ENCODE measurements around the gene GAD1.

GAD1 gene

DNA sequence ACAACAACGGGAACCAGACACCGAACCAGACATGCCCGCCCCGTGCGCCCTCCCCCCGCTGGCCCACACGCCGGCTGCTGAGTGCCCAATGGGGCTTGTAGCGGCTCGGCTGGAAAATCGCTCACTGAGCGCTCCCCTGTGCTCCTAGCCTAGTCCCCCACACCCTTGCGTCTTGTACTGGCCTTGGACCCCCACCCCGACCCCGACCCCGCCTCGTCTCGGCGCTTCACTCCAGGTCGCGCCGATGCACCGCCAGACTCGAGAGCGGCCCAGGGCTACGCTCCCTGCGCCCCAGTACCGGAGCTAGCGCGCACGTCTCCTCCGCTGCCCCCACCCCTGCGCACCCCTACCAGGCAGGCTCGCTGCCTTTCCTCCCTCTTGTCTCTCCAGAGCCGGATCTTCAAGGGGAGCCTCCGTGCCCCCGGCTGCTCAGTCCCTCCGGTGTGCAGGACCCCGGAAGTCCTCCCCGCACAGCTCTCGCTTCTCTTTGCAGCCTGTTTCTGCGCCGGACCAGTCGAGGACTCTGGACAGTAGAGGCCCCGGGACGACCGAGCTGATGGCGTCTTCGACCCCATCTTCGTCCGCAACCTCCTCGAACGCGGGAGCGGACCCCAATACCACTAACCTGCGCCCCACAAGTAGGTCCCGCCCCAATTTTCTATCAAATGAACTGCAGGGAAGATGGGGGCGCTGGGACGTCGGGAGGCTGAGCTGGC, 1.5 kb downstream of the GAD1 start:
- DNase-seq (ENCODE audit: low read depth): no peak

DNA sequence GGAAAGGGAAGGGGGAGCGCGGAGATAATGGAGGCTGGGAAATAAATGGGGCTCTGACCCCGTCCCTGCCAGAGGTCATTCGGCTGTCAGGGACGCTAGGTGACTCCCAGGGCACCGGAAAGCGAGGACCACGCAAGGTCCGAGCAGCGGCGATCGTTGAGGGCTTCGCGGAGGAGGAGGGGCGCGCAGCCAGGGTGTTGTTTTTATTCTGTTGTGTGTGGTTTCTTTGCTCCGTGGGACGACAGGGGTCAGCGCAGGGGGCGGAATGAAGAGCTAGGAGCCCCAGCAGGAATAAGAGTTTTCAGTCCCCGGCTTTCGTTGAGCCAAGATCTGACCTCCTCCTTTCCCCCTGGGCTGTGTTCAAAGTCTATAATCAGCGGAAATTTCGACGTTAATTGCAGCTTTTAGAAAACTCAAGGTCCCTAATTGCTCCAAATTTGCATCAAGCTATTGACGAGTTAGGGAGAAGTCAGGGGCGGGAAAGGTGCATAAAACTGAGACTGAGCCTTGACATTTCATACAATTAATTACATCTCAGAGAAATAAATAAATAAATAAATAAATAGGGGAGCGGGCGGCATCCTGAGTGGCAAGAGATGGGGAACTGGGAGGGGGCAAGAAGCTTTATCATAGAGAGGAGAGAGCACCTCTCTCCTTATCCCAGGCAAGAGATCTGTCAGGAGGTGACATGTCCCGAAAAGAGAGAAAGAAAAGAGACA, 2.2 kb downstream of the GAD1 start:
- DNase-seq (ENCODE audit: low read depth): no peak

DNA sequence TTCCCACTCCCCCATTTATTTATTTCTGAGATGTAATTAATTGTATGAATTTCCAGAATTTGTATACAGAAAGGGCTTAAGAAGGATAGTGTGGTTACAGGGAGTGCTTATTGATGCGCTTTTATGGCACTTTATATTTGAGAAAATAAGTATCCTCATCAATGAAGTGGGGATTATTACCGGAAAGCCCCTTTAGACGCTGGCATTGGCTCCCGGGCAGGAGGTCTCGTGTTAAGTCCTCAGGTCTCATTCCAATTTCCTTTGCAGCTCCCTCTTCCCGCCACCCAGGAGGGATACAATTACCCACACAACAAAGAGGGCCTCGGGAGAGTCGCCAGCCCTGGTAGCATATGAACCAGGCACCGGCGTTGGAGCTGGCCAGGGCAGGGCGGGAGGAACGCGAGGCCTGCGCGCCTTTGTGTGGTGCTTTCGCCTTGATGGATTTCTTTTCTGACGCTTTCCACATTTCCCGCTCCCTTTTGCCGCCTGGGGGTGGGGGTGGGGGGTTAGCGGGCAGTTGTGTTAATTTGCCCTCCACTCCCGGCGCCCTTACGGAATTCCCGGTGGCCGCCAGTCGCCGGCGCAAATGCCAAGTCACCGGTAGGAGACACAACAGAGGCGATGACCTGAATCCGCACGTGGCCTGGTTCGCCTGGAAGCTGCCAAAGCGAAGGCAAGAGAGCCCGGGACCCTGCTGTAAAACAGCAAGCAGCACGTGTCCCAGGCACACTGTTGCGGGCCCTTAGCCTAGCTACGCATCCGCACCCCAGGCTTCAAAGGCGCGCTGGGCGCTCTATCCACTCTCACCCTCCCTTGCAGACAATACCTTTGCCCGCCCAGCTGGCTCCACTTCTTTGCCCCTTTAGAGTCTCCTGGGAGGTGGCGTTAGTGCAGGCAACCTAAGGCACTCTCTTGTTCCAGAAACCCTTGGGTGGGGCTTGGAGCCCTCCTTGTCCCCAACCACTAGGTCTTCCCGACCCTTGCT, 3.3 kb downstream of the GAD1 start:
- DNase-seq (ENCODE audit: low read depth): no peak

DNA sequence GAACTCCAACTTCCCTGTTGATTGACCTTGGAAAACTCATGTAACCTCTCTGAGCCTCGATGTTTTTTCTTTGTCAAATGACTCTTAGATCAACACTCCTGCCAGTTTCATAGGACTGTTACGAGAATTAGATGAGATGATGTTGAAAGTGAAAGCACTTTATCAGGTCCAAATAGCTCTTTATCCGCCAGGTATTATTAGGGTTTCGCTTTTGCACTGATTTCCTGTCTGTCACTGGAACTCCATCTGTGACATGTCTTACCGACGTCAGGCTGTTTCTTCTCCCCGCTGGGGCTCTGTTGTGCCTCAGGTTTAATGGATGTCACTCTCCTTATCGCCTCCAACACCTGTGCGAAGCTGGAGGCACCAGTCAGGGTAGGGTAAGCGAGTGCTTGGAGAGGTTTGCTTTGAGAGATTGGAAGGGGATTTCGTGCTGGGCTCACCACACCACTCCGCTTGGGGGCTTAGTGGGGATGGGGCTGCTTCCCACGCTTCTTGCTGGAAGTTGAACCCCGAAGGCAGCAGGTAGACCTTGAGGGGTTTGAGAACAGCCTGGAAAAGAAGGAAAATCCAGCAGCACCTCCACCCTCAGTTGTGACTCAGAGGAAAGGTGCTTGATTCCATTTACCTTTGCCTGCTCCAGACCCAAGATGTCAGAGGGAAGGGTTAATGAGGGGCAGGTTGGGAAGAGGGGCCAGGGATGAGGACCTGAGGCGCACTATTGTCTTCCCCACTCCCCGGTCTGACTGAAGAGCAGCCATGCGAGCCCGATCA, 4.3 kb downstream of the GAD1 start:
- DNase-seq (ENCODE audit: low read depth): no peak

DNA sequence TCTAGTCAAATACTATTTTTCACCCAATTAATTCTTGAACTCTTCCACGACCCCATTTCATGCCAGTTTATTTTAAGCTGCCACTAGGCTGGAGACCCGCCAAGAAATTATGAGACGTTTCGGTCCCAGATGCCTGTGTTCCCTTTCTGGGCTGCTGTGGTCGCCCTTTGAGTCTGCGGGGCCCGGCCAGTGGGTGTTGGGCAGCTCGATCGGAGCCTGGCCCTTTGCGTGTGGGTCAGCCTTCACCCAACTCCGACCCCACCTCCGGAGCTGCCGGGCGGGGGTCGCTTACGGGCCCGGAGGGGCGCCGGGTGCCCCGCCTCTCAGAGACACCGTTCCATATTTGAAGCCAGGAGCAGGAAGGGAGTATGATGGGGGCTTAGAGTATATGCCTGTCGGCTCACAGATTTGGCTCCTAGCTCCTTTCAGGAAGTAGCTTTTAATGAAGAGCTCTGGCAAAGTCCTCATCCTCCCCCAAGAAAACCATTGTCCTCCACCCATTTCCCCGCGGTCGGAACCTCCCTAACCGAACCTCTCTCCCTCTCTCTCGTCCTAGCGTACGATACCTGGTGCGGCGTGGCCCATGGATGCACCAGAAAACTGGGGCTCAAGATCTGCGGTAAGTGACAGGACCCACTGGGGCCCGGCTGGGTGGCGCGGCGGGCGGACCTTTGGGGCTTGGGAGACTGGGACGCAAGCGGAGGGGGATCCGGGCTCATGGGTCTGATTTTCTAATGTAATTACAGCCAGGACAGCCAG, 5.0 kb downstream of the GAD1 start:
- DNase-seq (ENCODE audit: low read depth): no peak

DNA sequence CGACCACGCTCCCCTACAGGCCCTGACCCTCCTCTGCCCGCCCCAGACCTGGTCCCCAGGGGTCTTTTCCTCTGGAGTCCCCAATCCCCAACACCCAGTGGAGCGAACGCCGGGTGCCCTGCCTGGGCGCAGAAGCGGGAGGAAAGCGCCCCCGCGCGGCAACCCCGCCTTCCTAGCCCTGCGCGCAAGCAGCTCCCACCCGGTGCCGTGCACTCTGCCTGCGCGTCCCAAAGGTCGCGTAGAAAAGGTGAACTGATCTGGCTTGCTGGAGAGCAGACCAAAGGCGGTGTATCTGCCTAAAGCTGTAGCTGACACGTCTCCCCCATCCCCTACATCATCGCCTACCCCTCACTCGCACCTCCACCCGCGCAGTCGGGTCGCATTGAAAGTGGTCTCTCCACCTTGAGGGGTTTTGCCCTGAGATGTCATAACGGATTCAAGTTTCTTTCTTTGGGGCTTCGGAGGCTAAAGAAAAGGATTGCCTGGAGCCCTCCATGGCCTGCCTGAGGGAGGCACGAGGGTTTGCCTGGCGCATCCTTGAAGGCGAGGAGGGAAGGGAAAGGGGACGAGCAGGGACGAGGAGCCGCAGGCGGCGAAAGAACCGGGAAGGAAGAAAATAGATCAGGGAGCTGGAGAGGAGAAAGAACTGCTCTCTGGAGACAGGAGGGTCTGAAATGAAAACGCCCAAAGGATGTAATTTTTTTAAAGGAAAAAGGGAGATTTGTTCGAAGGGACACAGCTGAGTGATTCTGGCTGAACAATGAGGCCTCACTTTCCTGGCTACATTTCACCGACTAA, 5.8 kb downstream of the GAD1 start:
- no peak for DNase-seq (ENCODE audit: low read depth)

DNA sequence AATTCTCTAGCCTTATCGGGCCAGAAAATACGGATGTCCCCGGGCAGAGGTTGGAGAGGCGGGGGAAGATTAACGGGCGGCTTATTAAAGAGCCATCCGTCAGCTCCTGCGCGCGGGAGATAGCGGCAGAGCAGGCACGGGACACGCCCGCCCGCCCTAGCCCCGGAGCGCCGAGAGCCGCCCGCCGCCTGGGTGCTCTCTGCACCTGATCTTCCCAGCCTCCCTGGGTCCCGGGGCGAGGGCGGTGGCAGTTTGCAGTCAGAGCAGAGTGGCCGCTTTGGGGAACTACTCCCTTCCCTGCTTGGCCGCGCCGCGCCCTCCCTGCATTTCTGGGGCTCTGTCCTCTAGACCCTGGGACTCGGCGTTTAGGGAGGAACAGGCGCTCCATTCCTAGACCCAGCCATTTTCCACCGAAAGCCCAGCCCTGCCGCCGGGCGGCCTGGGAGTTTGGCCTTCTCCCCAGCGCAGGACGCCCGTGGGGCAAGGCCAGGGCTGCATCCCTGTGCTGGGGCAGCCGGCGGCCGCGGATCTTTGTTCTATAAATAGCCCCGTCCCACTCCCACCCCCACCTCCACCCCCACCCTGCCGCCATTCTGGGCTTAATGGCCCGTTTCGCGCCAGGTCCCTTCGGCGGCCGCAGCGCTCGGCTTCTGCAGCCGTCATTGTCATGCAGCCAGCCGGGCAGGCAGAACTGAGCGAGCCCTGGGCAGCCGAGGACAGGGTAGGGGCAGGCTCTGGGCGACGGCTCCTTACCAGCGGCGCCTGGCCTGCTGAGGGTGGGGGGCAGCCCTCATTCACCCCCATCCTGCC, 6.6 kb downstream of the GAD1 start:
- DNase-seq (ENCODE audit: low read depth): no peak

DNA sequence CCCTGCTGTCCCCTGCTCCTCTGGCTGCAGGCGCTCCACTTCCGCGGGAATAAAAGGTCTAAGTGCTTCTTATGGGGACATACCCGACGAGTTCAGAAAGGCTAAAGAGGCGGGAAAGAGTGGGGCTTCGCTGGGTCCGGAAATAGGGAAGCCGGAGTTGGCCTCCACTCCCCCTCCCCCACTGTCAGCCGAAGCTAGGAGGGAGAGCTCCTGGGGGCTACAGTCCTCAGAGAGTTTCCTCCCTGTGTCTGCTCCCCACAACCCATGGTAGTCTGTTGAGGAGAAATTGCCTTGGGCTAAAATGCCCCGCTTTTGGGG, 7.2 kb downstream of the GAD1 start:
- no peak for DNase-seq (ENCODE audit: low read depth)

DNA sequence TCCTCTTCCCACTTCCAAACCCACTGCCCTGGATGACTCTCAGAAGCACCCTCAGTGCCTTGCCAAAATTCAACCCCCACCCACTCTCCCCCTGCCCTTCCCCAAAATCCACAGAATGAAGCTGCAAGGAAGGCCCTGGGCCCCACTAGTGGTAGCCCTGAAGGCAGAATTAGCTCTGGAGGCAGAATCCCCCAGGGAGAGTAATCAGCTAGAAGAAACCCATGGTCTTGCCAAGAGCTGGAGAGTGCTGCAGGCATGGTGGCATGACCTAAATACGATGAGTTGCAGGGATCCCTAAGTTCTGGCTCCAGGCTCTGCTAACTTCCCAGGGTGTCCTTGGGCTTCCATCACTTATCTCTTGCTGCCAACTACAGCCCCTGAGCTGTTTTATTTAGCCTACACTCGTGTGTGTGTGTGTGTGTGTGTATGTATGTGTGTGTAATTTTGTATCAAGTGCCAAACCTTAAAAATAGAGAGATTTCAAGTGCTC, 7.9 kb downstream of the GAD1 start:
- no peak for DNase-seq (ENCODE audit: low read depth)

DNA sequence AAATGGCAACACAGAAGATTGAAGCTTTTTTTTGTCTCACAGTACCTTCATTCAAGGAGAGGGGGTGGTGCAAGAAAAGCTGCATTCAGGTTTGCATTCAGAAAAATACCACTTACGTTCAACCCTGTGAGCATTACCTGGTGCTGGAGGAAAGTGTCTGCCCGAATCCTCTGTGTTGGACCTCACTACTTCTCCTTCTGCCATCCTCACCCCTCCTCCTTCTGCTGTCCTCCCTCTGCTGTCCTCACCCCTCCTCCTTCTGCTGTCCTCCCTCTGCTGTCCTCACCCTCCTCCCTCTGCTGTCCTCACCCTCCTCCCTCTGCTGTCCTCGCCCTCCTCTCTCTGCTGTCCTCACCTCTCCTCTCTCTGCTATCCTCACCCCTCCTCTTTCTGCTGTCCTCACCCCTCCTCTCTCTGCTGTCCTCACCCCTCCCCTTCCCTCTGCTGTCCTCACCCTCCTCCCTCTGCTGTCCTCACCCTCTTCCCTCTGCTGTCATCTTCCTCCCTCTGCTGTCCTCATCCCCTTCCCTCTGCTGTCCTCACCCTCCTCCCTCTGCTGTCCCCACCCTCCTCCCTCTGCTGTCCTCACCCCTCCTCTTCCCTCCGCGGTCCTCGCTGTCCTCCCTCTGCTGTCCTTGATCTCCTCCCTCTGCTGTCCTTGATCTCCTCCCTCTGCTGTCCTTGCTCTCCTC, 11.3 kb downstream of the GAD1 start:
- no peak for DNase-seq (ENCODE audit: low read depth)

DNA sequence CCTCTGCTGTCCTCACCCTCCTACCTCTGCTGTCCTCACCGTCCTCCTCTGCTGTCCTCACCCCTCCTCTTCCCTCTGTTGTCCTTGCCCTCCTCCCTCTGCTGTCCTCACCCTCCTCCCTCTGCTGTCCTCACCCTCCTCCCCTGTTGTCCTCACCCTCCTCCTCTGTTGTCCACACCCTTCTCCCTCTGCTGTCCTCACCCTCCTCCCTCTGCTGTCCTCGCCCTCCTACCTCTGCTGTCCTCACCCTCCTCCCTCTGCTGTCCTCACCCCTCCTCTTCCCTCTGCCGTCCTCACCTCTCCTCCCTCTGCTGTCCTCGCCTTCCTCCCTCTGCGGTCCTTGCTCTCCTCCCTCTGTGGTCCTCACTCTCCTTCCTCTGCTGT, 11.8 kb downstream of the GAD1 start:
- DNase-seq (ENCODE audit: low read depth): no peak

DNA sequence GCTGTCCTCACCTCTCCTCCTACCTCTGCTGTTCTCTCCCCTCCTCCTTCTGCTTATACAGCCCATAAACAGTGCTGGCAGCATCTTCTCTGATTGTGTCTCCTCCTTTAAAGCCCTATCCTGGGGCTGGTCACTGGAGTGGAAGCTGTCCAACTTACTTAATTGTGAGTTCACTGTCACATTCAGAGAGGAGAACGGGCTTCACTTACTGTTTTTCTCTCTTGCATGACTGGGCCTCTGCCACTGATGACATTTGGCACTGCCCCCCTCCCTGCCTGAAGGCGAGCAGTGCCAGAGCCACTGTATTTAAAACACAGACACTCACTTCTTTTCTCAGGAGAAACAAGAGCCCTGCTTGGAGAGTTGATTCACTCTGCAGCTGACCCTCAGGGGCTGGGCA, 12.3 kb downstream of the GAD1 start:
- no peak for DNase-seq (ENCODE audit: low read depth)

DNA sequence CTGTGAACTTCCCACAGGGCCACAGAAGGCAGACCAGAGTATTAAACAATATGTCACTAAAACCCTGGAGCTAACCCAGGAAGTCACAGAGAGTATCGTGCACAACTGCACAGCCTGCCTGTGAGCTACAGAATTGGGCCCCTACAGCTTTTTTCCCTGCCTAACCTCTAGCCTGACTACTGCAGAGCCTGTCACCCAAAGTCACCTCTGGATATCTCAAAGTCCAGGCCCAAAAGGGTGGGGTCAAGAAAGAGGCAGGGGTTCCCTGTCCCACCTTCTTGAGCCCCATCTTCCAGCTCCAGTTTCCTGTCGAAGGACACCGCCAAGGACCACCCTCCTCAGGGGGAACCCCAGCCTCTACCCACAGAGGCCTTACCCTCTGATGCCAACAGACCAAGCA, 13.5 kb downstream of the GAD1 start:
- DNase-seq (ENCODE audit: low read depth): no peak

DNA sequence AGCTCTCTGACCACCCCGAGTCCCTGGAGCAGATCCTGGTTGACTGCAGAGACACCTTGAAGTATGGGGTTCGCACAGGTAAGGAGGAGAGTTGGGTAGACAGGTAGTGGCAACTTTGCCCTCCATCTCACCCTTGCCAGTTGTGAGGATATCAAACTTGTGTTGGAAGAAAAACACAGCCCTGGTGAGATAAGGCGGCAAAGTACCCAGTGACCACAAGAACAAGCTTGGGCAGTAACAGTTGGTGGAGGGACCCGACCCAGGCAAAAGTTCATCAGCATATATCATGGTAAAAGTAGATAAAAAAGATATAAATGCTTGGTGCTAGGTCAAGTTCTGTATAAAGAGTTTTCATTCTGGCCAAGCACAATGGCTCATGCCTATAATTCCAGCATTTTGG, 14.4 kb downstream of the GAD1 start:
- no peak for DNase-seq (ENCODE audit: low read depth)

DNA sequence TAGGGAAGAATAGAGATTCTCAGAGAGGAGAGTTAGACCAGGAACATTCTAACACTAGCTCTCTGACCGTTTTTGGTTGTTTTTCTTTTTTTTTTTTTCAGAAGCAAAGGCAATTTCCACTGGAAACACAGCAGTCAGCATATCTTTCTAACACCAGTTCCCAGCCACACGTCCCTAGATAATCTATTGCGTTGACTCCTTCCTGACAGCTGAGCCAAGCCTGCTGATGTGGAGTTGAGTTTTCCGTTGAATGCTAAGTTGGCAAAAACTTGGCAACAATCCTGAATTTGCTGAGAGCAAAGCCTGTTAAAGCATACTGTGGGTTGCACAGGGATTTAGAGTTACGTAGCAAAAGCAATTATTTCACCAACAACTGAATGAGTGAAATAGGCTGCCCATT, 19.3 kb downstream of the GAD1 start:
- no peak for DNase-seq (ENCODE audit: low read depth)

DNA sequence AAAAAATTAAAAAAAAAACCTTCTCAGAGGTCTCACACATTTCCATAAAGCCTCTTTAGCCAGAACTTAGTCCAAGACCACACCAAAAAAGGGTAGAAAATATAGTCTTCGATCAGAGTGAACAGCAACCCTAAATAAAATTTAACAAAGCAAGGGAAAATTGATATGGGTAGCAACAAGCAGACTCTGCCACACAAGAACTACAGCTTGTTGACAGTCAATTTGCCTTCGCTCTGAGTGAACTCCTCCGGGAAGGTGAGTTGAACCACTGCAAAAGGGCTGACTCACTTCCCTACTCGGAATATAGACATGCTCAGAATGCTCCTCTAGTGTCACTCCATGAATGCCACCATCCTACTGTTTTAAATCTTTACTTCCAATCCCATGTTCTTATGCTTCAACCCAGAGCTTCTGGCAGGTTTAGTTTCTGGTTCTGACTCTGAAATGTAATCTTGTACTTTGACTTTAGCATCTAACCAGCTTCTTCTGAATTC, 24.1 kb downstream of the GAD1 start:
- no peak for DNase-seq (ENCODE audit: low read depth)

DNA sequence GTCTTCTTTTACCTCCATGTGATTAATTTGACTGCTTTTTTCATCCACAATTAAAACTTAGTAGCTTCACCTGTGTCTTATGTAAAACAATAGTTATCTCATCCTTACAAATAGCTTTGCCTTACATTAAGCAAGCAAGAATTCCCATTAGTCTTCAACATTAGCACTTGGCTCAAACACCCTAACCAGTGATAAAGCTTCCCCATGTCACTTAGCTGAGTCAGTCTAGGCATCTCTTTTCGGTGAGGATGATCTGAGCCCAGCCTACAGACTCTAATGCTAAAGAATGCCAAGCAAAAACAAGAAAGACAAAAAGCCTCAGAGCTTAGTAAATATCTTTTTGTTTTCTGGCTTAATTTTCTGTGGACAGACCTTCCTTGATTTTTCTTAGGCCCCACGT, 26.1 kb downstream of the GAD1 start:
- DNase-seq (ENCODE audit: low read depth): no peak

DNA sequence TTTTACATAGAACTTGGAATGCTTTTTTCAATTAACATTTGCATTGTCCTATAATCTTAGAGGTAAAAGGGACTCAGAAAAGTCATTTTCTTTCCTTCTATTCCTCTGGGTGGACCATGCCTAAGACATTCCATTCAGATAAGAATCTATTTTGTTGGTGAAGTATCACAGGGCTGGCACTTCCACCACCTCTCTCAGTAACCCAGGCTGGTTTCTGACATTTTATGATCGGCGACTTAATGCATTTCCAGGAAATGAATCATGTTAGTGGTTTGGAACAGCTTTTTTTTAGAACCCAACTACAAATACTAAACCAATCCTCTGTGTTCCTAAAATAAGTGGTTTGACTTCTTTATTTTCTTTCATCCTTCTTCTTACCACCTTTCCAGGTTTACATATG, 27.0 kb downstream of the GAD1 start:
- DNase-seq (ENCODE audit: low read depth): no peak

DNA sequence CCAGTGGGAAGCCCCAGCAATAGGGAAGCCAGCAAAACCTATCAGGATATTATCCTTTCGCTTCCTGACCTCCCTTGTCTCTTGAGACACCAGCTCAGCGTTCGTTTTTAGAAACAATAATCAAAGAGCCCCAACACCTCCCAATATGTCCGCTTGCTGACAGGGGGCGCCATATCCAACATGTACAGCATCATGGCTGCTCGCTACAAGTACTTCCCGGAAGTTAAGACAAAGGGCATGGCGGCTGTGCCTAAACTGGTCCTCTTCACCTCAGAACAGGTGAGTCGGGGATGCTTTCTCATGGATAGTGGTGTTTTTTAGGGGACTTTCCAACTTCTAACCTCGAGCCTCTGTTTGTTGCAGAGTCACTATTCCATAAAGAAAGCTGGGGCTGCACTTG, 28.7 kb downstream of the GAD1 start:
- no peak for DNase-seq (ENCODE audit: low read depth)
